ENCODE data around the gene SSR1. TPM values are rescaled to one million over a fixed set of nuclear protein-coding genes. Genes with fewer than 3 reads are reported as not detected.

Gene SSR1
- total and polyA plus RNA-seq, 2 of the 13 experiments (the other 11 are each of a cell fraction or from before 2014, with no cell fraction given) = 203 to 243 TPM

DNA sequence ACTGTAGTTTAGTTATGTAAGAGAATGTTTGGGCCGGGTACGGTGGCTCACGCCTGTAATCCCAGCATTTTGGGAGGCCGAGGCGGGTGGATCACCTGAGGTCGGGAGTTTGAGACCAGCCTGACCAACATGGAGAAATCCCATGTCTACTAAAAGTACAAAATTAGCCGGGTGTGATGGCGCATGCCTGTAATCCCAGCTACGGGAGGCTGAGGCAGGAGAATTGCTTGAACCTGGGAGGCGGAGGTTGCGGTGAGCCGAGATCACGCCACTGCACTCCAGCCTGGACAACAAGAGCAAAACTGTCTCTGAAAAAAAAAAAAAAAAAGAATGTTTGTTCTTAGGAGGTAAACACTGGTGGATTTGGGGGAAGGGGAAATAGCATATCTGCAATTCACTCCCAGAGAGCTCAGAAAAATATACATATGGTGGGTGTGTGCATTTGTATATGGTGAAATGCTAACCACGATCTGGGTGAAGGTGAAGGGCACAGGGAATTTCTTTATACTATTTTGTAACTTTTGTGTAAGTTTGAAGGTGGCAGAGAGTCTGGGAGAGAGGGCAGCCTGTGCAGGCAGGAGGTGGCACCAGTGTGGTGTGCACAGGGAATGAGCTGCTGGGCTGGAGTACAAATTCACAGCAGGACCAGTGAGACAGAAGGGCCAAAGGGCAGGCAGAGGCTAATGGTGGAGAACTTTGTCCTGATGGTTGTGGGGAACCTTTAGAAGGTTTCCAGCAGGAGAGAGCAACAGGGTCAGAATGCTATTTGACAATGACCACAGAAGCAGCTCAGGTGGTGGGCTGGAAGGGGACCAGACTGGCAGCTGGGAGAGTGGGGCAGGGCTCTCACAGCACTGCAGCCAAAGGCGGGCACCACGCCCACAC is 42.4 kb downstream of the SSR1 start (continued):
- TF ChIP-seq, protein P1, sequence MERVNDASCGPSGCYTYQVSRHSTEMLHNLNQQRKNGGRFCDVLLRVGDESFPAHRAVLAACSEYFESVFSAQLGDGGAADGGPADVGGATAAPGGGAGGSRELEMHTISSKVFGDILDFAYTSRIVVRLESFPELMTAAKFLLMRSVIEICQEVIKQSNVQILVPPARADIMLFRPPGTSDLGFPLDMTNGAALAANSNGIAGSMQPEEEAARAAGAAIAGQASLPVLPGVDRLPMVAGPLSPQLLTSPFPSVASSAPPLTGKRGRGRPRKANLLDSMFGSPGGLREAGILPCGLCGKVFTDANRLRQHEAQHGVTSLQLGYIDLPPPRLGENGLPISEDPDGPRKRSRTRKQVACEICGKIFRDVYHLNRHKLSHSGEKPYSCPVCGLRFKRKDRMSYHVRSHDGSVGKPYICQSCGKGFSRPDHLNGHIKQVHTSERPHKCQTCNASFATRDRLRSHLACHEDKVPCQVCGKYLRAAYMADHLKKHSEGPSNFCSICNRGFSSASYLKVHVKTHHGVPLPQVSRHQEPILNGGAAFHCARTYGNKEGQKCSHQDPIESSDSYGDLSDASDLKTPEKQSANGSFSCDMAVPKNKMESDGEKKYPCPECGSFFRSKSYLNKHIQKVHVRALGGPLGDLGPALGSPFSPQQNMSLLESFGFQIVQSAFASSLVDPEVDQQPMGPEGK (CRISPR knock-in tag; IDR thresholded peaks at IDR 0.05) = peak; percentile 49
- TF ChIP-seq, protein P2, sequence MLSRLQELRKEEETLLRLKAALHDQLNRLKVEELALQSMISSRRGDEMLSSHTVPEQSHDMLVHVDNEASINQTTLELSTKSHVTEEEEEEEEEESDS (CRISPR knock-in tag; IDR thresholded peaks at IDR 0.05; ENCODE audit: borderline replicate concordance) = 0 out of 2 replicates have a peak, but pooled peaks have one; percentile 2
- TF ChIP-seq ZNF777 (CRISPR knock-in tag; IDR thresholded peaks at IDR 0.05) = 0 out of 2 replicates have a peak, but pooled peaks have one; percentile 33
- peak in 1 of 2 experiments; percentile 47; a peak in 1 of 4 replicates for TF ChIP-seq POLR2A (IDR thresholded peaks at IDR 0.05; ENCODE audit: insufficient read depth in 1 of 2, low read depth in 2 of 2, low read length in 2 of 2)
- TF ChIP-seq, protein P3, sequence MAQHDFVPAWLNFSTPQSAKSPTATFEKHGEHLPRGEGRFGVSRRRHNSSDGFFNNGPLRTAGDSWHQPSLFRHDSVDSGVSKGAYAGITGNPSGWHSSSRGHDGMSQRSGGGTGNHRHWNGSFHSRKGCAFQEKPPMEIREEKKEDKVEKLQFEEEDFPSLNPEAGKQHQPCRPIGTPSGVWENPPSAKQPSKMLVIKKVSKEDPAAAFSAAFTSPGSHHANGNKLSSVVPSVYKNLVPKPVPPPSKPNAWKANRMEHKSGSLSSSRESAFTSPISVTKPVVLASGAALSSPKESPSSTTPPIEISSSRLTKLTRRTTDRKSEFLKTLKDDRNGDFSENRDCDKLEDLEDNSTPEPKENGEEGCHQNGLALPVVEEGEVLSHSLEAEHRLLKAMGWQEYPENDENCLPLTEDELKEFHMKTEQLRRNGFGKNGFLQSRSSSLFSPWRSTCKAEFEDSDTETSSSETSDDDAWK (CRISPR knock-in tag; IDR thresholded peaks at IDR 0.05) = no peak
- peak; percentile 44; the same call in 1 of the 2 replicates for TF ChIP-seq CREM (IDR thresholded peaks at IDR 0.05)
- TF ChIP-seq CREM (CRISPR knock-in tag; IDR thresholded peaks at IDR 0.05) = no peak
- TF ChIP-seq MTA1 (CRISPR knock-in tag; IDR thresholded peaks at IDR 0.05; ENCODE audit: borderline replicate concordance) = peak; percentile 85
- no peak for TF ChIP-seq TSC22D2 (CRISPR knock-in tag; IDR thresholded peaks at IDR 0.05; ENCODE audit: borderline replicate concordance)
- no peak for TF ChIP-seq ZBTB1 (CRISPR knock-in tag; IDR thresholded peaks at IDR 0.05; ENCODE audit: borderline replicate concordance)
- TF ChIP-seq, protein P4, sequence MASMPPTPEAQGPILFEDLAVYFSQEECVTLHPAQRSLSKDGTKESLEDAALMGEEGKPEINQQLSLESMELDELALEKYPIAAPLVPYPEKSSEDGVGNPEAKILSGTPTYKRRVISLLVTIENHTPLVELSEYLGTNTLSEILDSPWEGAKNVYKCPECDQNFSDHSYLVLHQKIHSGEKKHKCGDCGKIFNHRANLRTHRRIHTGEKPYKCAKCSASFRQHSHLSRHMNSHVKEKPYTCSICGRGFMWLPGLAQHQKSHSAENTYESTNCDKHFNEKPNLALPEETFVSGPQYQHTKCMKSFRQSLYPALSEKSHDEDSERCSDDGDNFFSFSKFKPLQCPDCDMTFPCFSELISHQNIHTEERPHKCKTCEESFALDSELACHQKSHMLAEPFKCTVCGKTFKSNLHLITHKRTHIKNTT (CRISPR knock-in tag; IDR thresholded peaks at IDR 0.05) = no peak
- 0 out of 2 replicates have a peak, but pooled peaks have one; percentile 15 for TF ChIP-seq ZNF605 (CRISPR knock-in tag; IDR thresholded peaks at IDR 0.05)
- peak; percentile 29 for TF ChIP-seq FOSL2 (CRISPR knock-in tag; IDR thresholded peaks at IDR 0.05)
- no peak for TF ChIP-seq NKX3-1 (CRISPR knock-in tag; IDR thresholded peaks at IDR 0.05)
- TF ChIP-seq KAT8 (CRISPR knock-in tag; IDR thresholded peaks at IDR 0.05) = peak; percentile 34; the same call in 1 of the 2 replicates
- TF ChIP-seq ZFY (CRISPR knock-in tag; IDR thresholded peaks at IDR 0.05) = peak; percentile 38; the same call in 1 of the 2 replicates
- no peak for TF ChIP-seq ZFP41 (CRISPR knock-in tag; IDR thresholded peaks at IDR 0.05; ENCODE audit: borderline replicate concordance)
- peak; percentile 44; the same call in 1 of the 2 replicates for TF ChIP-seq PITX1 (CRISPR knock-in tag; IDR thresholded peaks at IDR 0.05)
- peak; percentile 59; the same call in 1 of the 2 replicates for TF ChIP-seq ZNF343 (CRISPR knock-in tag; IDR thresholded peaks at IDR 0.05)
- 0 out of 2 replicates have a peak, but pooled peaks have one; percentile 77 for TF ChIP-seq ZNF747 (CRISPR knock-in tag; IDR thresholded peaks at IDR 0.05; ENCODE audit: borderline replicate concordance)
- TF ChIP-seq DPF2 (CRISPR knock-in tag; IDR thresholded peaks at IDR 0.05; ENCODE audit: borderline replicate concordance, low read depth) = peak; percentile 69; the same call in 1 of the 2 replicates
- TF ChIP-seq SIX4 (CRISPR knock-in tag; IDR thresholded peaks at IDR 0.05) = no peak
- TF ChIP-seq NCOR1 (IDR thresholded peaks at IDR 0.05; ENCODE audit: borderline replicate concordance, low read length) = peak; percentile 67
- TF ChIP-seq ZNF766 (CRISPR knock-in tag; IDR thresholded peaks at IDR 0.05; ENCODE audit: borderline replicate concordance) = peak; percentile 82; the same call in 1 of the 2 replicates
- TF ChIP-seq ZNF225 (CRISPR knock-in tag; IDR thresholded peaks at IDR 0.05) = 0 out of 2 replicates have a peak, but pooled peaks have one; percentile 18
- TF ChIP-seq MIXL1 (CRISPR knock-in tag; IDR thresholded peaks at IDR 0.05) = peak; percentile 54; the same call in 1 of the 2 replicates
- TF ChIP-seq CCDC6 (CRISPR knock-in tag; IDR thresholded peaks at IDR 0.05) = 0 out of 2 replicates have a peak, but pooled peaks have one; percentile 38
